ENCODE measurements around the gene GATAD2A. TPM values are rescaled to one million over a fixed set of nuclear protein-coding genes. Genes with fewer than 3 reads are reported as not detected.
A peak's percentile ranks its signal among the peaks of the same experiment; 100 is the strongest.

Gene GATAD2A
- total RNA-seq, 1 experiment from 2014 or later: 126 TPM

GRCh38 chr19:19458110-19458816 is 52.8 kb downstream of the GATAD2A start:
- DNase-seq: no peak
- ChIA-PET POLR2A (interaction anchor here (0.7 kb wide), 1 partner anchor 49 kb away, joined by 3 read pairs; no protein-coding TSS in a partner anchor), CTCF (no interaction called here)
- peak overlapping the region; percentile 75 for H3K27ac Mint-ChIP-seq (ENCODE audit: unreplicated experiment)
- no TSS peak for BruUV-seq (replicated peaks)
- H3K4me3 ChIP-seq (ENCODE audit: low read depth, low read length): no peak overlapping the region
- H3K4me3 Mint-ChIP-seq (ENCODE audit: unreplicated experiment): no peak overlapping the region
- no peaks in the 10 kb centered on the region for H3K27me3 Mint-ChIP-seq (ENCODE audit: insufficient read depth, unreplicated experiment)
- no peaks in the 10 kb centered on the region for H3K27me3 ChIP-seq (replicated peaks; ENCODE audit: control insufficient read depth, insufficient read depth, low read length)
- intact Hi-C loops (cut with micrococcal nuclease; ENCODE audit: unreplicated experiment): no loop called here
- no peaks in the 10 kb centered on the region for H3K9me3 ChIP-seq
- H3K36me3 ChIP-seq (ENCODE audit: control insufficient read depth, insufficient read depth, low read length): no peaks in the 10 kb centered on the region; the same call in 1 of the 2 replicates
- peaks cover 41% of the 10 kb centered on the region for H3K4me1 Mint-ChIP-seq (ENCODE audit: low read depth, unreplicated experiment)
- peaks cover 28% of the 10 kb centered on the region for H3K4me1 ChIP-seq
- peaks cover 55% of the 10 kb centered on the region for H3K36me3 Mint-ChIP-seq (ENCODE audit: insufficient read depth, unreplicated experiment)
- TF ChIP-seq CTCF (IDR thresholded peaks at IDR 0.05; ENCODE audit: insufficient read depth in 1 of 2, low read depth in 1 of 2, low read length in 1 of 2, severe bottlenecking in 1 of 2, unreplicated experiment in 1 of 2): no peak
- no peaks in the 10 kb centered on the region for H3K9me3 Mint-ChIP-seq (ENCODE audit: unreplicated experiment)

GRCh38 chr19:19459073-19459472 is 53.6 kb downstream of the GATAD2A start:
- intact Hi-C loops (cut with micrococcal nuclease; ENCODE audit: unreplicated experiment): no loop called here
- Histone ChIP-seq H3K27me3 (replicated peaks; ENCODE audit: control insufficient read depth, insufficient read depth, low read length) (no peaks in the 10 kb centered on the region), H3K4me1 (peaks cover 37% of the 10 kb centered on the region), H3K4me3 (ENCODE audit: low read depth, low read length) (no peak overlapping the region), H3K9me3 (no peaks in the 10 kb centered on the region), H3K36me3 (ENCODE audit: control insufficient read depth, insufficient read depth, low read length) (no peaks in the 10 kb centered on the region; the same call in none of the 2 replicates)
- POLR2A ChIA-PET: interaction anchor here (1.1 kb wide), 1 partner anchor 54 kb away, joined by 3 read pairs; the partner anchor contains the start of gene GATAD2A
- H3K27ac Mint-ChIP-seq (ENCODE audit: unreplicated experiment): no peak overlapping the region
- DNase-seq: no peak
- no peaks in the 10 kb centered on the region for H3K9me3 Mint-ChIP-seq (ENCODE audit: unreplicated experiment)
- no peak overlapping the region for H3K4me3 Mint-ChIP-seq (ENCODE audit: unreplicated experiment)
- BruUV-seq (replicated peaks): no TSS peak
- no peaks in the 10 kb centered on the region for H3K27me3 Mint-ChIP-seq (ENCODE audit: insufficient read depth, unreplicated experiment)
- H3K4me1 Mint-ChIP-seq (ENCODE audit: low read depth, unreplicated experiment): peaks cover 47% of the 10 kb centered on the region
- CTCF ChIA-PET: no interaction called here
- TF ChIP-seq CTCF (IDR thresholded peaks at IDR 0.05; ENCODE audit: insufficient read depth in 1 of 2, low read depth in 1 of 2, low read length in 1 of 2, severe bottlenecking in 1 of 2, unreplicated experiment in 1 of 2): no peak
- peaks cover 56% of the 10 kb centered on the region for H3K36me3 Mint-ChIP-seq (ENCODE audit: insufficient read depth, unreplicated experiment)

GRCh38 chr19:19459707-19460251 is 54.3 kb downstream of the GATAD2A start:
- Mint-ChIP-seq H3K27me3 (ENCODE audit: insufficient read depth, unreplicated experiment) (no peaks in the 10 kb centered on the region), H3K36me3 (ENCODE audit: insufficient read depth, unreplicated experiment) (peaks cover 60% of the 10 kb centered on the region), H3K9me3 (ENCODE audit: unreplicated experiment) (peaks cover under 1% of the 10 kb centered on the region), H3K4me1 (ENCODE audit: low read depth, unreplicated experiment) (peaks cover 55% of the 10 kb centered on the region), H3K4me3 (ENCODE audit: unreplicated experiment) (no peak overlapping the region), H3K27ac (ENCODE audit: unreplicated experiment) (no peak overlapping the region)
- Histone ChIP-seq H3K9me3 (no peaks in the 10 kb centered on the region), H3K27me3 (replicated peaks; ENCODE audit: control insufficient read depth, insufficient read depth, low read length) (no peaks in the 10 kb centered on the region), H3K36me3 (ENCODE audit: control insufficient read depth, insufficient read depth, low read length) (no peaks in the 10 kb centered on the region; the same call in none of the 2 replicates), H3K4me1 (peaks cover 44% of the 10 kb centered on the region), H3K4me3 (ENCODE audit: low read depth, low read length) (no peak overlapping the region)
- POLR2A ChIA-PET: interaction anchor here (1.1 kb wide), 1 partner anchor 54 kb away, joined by 3 read pairs; the partner anchor contains the start of gene GATAD2A
- no peak for DNase-seq
- TF ChIP-seq CTCF (IDR thresholded peaks at IDR 0.05; ENCODE audit: insufficient read depth in 1 of 2, low read depth in 1 of 2, low read length in 1 of 2, severe bottlenecking in 1 of 2, unreplicated experiment in 1 of 2): no peak
- BruUV-seq (replicated peaks): no TSS peak
- CTCF ChIA-PET: no interaction called here
- intact Hi-C loops (cut with micrococcal nuclease; ENCODE audit: unreplicated experiment): no loop called here
